SJSA1 (cell line): Measurements from ENCODE around the gene PTCH2. TPM values are rescaled to one million over a fixed set of nuclear protein-coding genes. Genes with fewer than 3 reads are reported as not detected.
"Not testable (repeated sequence)": the region's sequence is repeated elsewhere in the genome, so short reads cannot be mapped to it uniquely, and the experiment has no call there.

Source experiments
- DNase-seq, 2 experiments: peaks; one replicate each; pipeline ENCODE4 v3.0.0-alpha.2; 2015 to 2020; ENCODE audit warnings: low spot score in 2 of 2, low read depth in 1 of 2
- H3K27ac ChIP-seq: fragments of 250-450 bp; sonication (Bioruptor Pico); 2 replicates; pipeline ENCODE4 v1.5.1; 2020; ENCODE audit warnings: mild to moderate bottlenecking, moderate library complexity
- H3K27me3 ChIP-seq: fragments of 250-450 bp; sonication (Bioruptor Pico); replicated peaks from 2 replicates; pipeline ENCODE4 v1.5.1; 2020; ENCODE audit warnings: mild to moderate bottlenecking, moderate library complexity
- H3K36me3 ChIP-seq: fragments of 250-450 bp; sonication (Bioruptor Pico); 2 replicates; pipeline ENCODE4 v1.5.1; 2020; ENCODE audit warnings: mild to moderate bottlenecking
- H3K4me1 ChIP-seq: fragments of 250-450 bp; sonication (Bioruptor Pico); replicated peaks from 2 replicates; pipeline ENCODE4 v1.6.1; 2021; ENCODE audit warnings: mild to moderate bottlenecking
- H3K4me3 ChIP-seq: fragments of 250-450 bp; sonication (Bioruptor Pico); 2 replicates; pipeline ENCODE4 v1.5.1; 2020; ENCODE audit warnings: mild to moderate bottlenecking
- H3K9me3 ChIP-seq: fragments of 250-450 bp; sonication (Bioruptor Pico); replicated peaks from 2 replicates; pipeline ENCODE4 v1.5.1; 2020; ENCODE audit warnings: mild to moderate bottlenecking
- total RNA-seq: library from RNA; depleted of rRNA; stranded (reverse); fragments of >200 nt; shearing (Covaris generic); gene quantifications from 2 replicates; pipeline ENCODE4 v1.2.3, GENCODE V29; 2014

PTCH2 gene
- total RNA-seq, 1 experiment from 2014 or later: 1.5 TPM

DNA sequence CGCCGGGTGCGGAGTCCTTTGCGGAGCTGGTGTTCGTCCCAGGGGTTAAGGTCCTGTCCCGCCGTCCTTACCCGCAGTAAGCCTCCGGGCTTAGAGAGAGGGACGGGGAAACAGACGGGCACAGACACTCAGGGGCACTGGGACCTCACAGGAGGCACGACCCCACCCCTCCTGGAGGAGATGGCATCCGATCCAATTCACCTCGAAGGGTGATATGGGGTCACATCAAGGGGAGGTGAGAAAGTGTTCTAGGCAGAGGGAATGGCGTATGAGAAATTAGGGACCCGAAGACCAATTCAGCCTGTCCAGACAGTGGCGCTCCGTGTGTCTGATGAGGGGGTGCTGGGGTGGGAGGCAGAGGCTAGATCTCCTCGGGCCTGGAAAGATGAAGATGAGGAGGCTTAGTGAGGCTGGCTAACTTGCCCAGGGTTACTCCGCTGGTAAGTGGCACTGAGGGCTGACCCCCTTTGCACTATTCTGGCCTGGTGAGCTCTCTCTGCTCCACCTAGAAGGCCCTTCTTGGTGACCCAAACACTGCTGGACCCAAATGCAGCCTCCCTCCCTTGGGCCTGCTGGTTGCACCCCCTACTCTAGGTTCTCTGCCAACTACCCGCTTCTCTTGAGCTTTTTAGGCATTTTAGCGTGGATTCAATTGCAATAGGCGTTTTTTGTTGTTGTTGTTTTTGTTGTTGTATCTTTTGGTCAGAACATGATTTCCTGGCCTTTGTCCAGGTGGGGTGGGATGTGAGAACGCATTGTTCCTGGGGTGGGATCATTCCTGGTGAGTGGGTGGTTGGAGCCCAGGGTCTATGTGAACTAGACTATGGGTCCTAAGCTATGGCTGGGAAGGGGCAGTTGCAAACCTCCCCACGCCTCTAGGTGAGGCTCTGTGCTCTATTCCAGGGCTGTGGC, 22.5 kb downstream of the PTCH2 start:
- H3K4me1 ChIP-seq: peaks cover 19% of the 10 kb centered on the region
- H3K27me3 ChIP-seq: no peaks in the 10 kb centered on the region
- peak overlapping the region; percentile 100 for H3K27ac ChIP-seq
- H3K9me3 ChIP-seq: no peaks in the 10 kb centered on the region
- H3K36me3 ChIP-seq: 0 out of 2 replicates have a peak, but pooled peaks cover 3% of the 10 kb centered on the region
- H3K4me3 ChIP-seq: peak overlapping the region; percentile 21
- DNase-seq: no peak

DNA sequence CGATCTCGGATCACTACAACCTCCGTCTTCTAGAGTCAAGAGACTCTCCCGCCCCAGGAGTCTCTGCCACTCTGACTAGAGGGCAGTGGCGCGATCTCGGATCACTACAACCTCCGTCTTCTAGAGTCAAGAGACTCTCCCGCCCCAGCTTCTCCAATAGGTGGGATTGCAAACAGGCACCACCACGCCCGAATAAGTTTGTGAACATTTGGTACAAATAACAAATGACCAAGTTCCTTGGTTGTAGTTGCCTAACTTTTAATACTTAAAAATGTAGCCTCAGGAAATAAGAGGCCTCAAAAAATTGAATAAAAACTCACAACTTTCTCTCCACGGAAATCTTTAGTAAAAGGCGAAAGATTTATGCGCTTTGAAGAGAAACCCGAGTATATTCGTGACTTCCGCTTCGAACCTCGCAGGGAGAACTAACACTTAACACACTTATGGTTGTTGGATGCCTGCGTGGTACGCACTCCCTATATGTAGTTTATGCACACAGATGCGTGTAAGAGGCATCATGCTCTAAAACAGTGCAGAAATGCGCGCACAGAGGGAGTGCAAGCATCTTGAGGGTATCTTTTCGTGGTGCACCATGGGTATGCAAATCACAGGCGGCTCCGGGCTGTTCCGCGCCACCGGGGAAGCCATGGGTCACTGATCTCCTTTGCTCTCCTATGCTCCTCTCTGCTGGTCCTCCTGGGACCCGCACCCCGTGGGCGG, 23.3 kb downstream of the PTCH2 start:
- Histone ChIP-seq H3K4me1 (peaks cover 26% of the 10 kb centered on the region), H3K27me3 (no peaks in the 10 kb centered on the region), H3K9me3 (no peaks in the 10 kb centered on the region), H3K27ac (peak overlapping the region; percentile 100), H3K36me3 (0 out of 2 replicates have a peak, but pooled peaks cover 3% of the 10 kb centered on the region), H3K4me3 (peak overlapping the region; percentile 21)
- DNase-seq: peak; percentile 91 to 93

DNA sequence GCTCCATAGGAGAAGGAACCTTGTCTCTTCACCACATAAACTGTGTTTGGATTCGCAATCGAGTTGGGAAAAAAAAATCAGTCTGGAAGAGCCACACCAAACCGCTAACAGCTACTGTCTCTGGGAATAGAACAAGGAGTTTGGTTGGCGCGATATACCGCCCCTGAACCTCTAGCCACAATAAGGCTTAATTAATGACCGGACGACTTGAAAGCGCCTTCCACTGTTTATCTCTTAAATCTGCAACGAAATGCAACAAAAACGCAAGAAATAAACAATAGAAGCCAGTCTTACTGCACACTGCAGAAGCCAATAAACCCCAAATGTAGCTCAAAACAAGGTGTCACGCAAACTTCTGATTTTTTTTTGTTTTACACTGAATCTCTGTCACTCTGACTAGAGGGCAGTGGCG, 23.9 kb downstream of the PTCH2 start:
- H3K36me3 ChIP-seq: 0 out of 2 replicates have a peak, but pooled peaks cover 3% of the 10 kb centered on the region
- no peak for DNase-seq
- H3K4me1 ChIP-seq: peaks cover 26% of the 10 kb centered on the region
- H3K4me3 ChIP-seq: peak overlapping the region; percentile 7
- H3K27ac ChIP-seq: peak overlapping the region; percentile 25
- H3K27me3 ChIP-seq: no peaks in the 10 kb centered on the region
- no peaks in the 10 kb centered on the region for H3K9me3 ChIP-seq

DNA sequence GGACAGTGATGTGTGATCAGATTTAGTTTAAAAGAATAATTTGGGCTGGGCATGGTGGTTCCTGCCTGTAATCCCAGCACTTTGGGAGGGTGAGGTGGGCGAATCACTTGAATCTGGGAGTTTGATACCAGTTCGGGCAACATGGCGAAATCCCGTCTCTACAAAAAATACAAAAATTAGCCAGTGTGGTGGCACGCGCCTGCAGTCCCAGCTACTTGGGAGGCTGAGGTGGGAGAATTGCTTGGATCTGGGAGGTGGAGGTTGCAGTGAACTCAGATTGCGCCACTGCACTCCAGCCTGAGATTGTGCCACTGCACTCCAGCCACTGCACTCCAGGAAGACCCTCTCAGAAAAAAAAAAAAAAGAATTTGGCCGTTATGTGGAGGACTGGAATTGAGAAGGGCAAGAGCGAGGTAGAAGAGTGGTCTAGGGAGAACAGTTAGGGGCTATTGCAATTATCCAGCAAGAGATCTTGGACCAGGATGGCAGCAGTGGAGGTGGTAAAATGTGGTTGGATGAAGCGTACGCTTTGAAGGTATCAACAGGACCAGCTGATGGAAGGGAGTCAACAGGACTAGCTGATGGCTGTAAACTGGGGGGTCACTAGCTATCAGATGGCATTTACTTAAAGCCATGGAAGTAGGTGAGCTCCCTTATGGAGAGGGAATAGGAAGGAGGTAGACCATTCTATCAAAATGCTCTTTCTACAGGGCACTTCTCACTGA, 25.1 kb downstream of the PTCH2 start:
- Histone ChIP-seq H3K9me3 (no peaks in the 10 kb centered on the region), H3K4me3 (no peak overlapping the region), H3K36me3 (peaks cover 7% of the 10 kb centered on the region; the same call in 1 of the 2 replicates), H3K27ac (no peak overlapping the region), H3K27me3 (no peaks in the 10 kb centered on the region), H3K4me1 (peaks cover 26% of the 10 kb centered on the region)
- DNase-seq: no peak

DNA sequence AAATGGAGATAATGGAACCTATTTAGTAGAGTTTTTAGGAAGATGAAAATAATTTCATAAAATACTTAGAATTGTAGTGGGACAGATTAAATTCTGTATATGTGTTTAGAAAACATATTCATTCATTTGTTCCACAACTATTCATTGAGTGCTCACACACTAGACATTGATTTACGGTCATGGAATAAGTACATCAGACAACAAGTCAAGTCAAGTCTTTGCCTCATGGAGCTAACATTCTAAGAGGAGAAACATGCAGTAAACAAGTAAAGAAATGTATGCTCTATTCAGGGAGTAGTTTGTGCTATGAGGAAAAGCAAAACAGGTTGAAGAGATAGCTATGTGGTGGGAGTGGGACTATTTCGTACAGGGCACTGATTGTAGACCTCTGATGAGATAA, 25.7 kb downstream of the PTCH2 start:
- H3K27me3 ChIP-seq: no peaks in the 10 kb centered on the region
- DNase-seq: no peak
- no peak overlapping the region for H3K27ac ChIP-seq
- peaks cover 26% of the 10 kb centered on the region for H3K4me1 ChIP-seq
- H3K9me3 ChIP-seq: no peaks in the 10 kb centered on the region
- H3K4me3 ChIP-seq: no peak overlapping the region
- H3K36me3 ChIP-seq: peaks cover 6% of the 10 kb centered on the region; the same call in 1 of the 2 replicates

DNA sequence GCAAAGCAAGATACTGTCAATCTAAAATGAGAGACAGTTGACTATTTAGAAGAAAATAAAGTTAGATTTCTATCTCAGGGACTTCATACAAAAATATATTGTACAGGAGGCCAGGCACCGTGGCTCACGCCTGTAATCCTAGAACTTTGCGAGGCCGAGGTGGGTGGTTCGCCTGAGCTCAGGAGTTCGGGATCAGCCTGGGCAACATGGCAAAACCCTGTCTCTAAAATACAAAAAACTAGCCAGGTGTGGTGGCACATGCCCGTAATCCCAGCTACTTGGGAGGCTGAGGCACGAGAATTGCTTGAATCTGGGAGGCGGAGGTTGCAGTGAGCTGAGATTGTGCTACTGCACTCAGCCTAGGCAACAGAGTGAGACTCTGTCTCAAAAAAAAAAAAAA, 27.1 kb downstream of the PTCH2 start:
- H3K27ac ChIP-seq, H3K9me3 ChIP-seq, H3K4me3 ChIP-seq, DNase-seq, H3K36me3 ChIP-seq, H3K27me3 ChIP-seq: not testable (repeated sequence)
- peaks cover 36% of the 10 kb centered on the region for H3K4me1 ChIP-seq

DNA sequence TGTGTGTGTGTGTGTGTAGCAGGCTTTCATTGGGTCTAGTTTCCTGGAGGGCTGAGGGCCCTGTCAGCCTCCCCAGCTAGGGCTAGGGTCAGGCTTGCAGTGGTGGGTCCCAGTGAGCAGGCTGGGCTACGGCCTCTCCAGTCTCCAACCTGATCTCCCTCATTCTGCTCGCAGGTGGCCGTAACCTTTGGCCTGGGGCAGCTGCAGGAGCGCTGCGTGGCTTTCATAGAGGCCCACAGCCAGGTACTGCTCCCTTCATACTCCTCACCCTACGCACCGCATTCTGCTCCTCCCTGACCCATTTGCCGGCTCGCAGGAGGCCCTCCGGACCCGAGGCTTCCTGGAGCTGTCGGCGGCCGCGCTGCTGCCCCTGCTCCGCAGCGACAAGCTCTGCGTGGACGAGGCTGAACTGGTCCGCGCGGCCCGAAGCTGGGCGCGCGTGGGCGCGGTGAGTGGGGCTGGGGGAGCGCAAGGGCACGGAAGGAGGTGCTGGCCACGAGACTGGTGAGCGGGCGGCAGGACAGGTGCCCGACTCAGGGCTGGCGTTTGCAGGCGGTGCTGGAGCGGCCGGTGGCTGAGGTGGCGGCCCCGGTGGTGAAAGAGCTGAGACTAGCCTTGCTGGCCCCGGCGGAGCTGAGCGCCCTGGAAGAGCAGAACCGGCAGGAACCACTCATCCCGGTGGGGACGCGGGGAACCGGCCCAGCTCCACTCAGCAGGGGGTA, 30.1 kb downstream of the PTCH2 start:
- H3K4me1 ChIP-seq: peaks cover 41% of the 10 kb centered on the region
- no peak overlapping the region for H3K27ac ChIP-seq
- DNase-seq: no peak
- H3K4me3 ChIP-seq: no peak overlapping the region
- no peaks in the 10 kb centered on the region for H3K27me3 ChIP-seq
- no peaks in the 10 kb centered on the region for H3K9me3 ChIP-seq
- H3K36me3 ChIP-seq: peaks cover 6% of the 10 kb centered on the region; the same call in 1 of the 2 replicates

DNA sequence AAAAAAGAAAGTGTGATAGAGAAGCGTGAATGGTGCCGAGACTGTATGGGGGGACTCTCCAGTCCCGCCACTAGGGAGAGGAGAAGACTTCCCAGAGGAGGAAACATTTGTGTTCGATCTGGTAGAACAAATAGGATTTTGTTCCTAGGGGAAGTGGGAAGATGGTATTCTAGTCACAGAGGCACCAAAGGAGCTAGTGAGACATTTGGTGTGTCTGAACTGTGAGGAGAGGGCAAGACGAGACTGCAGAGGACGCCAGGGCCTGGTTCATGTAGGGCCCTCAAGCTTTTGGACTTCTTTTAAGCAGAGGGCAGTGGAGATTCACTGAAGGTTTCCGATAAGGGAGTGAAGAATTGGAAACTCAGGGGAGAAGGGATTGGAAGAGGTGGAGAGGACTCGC, 31.8 kb downstream of the PTCH2 start:
- peaks cover 14% of the 10 kb centered on the region for H3K36me3 ChIP-seq
- no peak overlapping the region for H3K4me3 ChIP-seq
- DNase-seq: no peak
- H3K4me1 ChIP-seq: peaks cover 58% of the 10 kb centered on the region
- no peak overlapping the region for H3K27ac ChIP-seq
- H3K9me3 ChIP-seq: no peaks in the 10 kb centered on the region
- H3K27me3 ChIP-seq: no peaks in the 10 kb centered on the region

DNA sequence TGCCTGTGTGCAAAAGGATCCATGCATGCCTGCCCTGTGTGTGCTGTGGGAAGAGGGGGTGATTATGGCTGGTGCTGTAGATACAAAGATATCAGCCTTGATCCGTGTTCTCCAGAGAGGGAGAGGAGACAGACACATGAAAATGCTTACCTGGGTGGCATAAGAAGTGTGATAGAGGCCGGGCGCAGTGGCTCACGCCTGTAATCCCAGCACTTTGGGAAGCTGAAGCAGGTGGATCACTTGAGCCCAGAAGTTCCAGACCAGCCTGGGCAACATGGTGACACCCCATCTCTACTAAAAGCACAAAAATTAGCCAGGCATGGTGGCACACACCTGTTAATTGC, 32.3 kb downstream of the PTCH2 start:
- not testable (repeated sequence) for H3K9me3 ChIP-seq, DNase-seq, H3K27me3 ChIP-seq, H3K4me3 ChIP-seq, H3K27ac ChIP-seq
- Histone ChIP-seq H3K36me3 (peaks cover 19% of the 10 kb centered on the region), H3K4me1 (peaks cover 63% of the 10 kb centered on the region)

DNA sequence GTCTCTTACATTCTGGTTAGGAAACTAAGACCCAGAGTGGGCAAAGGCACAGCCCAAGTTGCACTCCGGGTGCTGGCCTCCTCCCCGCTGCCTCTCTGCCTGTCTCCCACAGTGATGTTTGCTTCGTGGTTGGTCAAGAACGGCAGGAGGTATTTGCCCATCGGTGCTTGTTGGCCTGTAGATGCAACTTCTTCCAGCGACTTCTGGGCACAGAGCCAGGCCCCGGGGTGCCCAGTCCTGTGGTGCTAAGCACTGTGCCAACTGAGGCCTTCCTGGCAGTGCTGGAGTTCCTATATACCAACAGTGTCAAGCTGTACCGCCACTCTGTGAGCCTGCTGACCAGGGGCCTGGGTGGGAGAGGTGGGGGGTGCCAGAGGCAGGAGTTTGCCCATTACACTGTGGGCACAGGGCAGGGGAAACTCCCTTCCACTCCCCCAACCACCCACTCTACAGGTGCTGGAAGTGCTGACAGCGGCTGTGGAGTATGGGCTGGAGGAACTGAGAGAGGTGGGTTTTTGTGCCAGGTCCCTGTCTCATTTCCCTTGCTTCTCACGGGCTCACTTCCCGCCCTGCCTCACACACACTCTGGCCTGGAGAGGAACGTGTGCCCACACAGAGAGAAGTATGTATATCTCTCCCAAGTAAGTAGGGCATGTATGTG, 32.8 kb downstream of the PTCH2 start:
- Histone ChIP-seq H3K4me3 (no peak overlapping the region), H3K27ac (no peak overlapping the region), H3K27me3 (no peaks in the 10 kb centered on the region), H3K4me1 (peaks cover 58% of the 10 kb centered on the region), H3K9me3 (no peaks in the 10 kb centered on the region), H3K36me3 (peaks cover 24% of the 10 kb centered on the region)
- no peak for DNase-seq

DNA sequence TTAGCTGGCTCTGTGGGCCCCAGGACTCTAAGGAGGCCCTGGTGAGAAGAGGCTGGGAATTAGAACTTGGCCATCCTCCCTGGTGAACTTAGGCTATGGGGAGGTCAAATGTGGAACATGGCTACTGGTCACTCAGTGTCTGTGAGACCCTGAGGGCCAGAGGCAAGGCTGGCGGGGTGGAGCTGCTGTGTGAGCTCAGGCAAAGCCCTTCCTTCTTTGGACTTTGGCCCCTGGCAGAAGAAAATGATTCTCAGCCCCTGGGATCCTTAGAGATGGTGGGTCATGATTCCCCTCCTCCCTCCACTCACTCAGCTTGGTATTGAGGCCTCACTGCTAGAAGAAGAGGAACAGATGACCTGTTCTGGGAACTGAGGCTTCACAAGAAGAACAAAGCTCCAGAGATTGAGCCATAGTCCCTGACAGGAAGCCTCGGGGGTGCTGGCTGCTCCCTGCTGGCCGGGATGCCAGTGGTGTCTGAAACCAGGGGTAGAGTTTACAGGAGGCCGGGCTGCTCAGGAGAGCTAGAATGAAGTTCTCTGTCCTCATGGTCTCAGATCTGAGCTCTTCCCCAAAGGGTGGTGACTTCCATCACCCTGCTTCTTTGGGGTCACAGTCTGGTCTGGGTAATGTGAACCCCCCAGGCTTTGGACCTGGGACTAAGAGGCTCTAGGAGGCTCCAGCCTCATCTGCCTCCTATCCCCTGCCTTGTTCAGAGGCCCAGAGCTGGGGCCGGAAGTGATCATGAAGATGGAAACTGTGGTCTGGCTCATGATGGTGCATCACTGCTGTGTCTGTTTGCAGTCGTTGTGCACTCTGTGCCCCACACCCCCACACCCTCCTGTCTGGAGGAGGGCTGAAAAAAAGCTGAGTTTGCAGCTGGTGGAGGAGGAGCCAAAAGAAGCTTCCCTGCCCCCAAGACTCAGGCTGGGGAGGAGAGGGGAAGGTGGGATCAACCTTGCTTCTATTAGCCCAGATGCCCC, 33.8 kb downstream of the PTCH2 start:
- peak overlapping the region; percentile 18 for H3K4me3 ChIP-seq
- peak in 1 of 2 experiments; percentile 38 for DNase-seq
- H3K4me1 ChIP-seq: peaks cover 55% of the 10 kb centered on the region
- peak overlapping the region; percentile 99 for H3K27ac ChIP-seq
- H3K27me3 ChIP-seq: no peaks in the 10 kb centered on the region
- no peaks in the 10 kb centered on the region for H3K9me3 ChIP-seq
- peaks cover 30% of the 10 kb centered on the region for H3K36me3 ChIP-seq
